Esophagus squamous epithelium (tissue), 4 donors: ENCODE results near the gene HNRNPD.
"Not testable (repeated sequence)": the region's sequence is repeated elsewhere in the genome, so short reads cannot be mapped to it uniquely, and the experiment has no call there.

ENCODE experiments used
- POLR2A ChIP-seq, 4 donors: fragments of 450-650 bp; IDR thresholded peaks; one replicate each; pipeline ENCODE4 v1.6.1; 2017; ENCODE audit warnings: antibody characterized with exemption in 4 of 4, mild to moderate bottlenecking in 4 of 4, moderate library complexity in 3 of 4
- TF ChIP-seq, protein P1 (sequence below), 6 experiments: fragments of 450-650 bp in 4 of 6; fragments of 200-600 bp in 2 of 6; sonication (generic) in 2 of 6; IDR thresholded peaks; one replicate each; pipeline ENCODE4 v1.5.1; 2016 to 2019; ENCODE audit warnings: antibody characterized with exemption in 6 of 6, mild to moderate bottlenecking in 4 of 6, moderate library complexity in 4 of 6

GRCh38 chr4:82386312-82386711 lies 12.5 kb upstream of the HNRNPD start:
- TF ChIP-seq, protein P1, sequence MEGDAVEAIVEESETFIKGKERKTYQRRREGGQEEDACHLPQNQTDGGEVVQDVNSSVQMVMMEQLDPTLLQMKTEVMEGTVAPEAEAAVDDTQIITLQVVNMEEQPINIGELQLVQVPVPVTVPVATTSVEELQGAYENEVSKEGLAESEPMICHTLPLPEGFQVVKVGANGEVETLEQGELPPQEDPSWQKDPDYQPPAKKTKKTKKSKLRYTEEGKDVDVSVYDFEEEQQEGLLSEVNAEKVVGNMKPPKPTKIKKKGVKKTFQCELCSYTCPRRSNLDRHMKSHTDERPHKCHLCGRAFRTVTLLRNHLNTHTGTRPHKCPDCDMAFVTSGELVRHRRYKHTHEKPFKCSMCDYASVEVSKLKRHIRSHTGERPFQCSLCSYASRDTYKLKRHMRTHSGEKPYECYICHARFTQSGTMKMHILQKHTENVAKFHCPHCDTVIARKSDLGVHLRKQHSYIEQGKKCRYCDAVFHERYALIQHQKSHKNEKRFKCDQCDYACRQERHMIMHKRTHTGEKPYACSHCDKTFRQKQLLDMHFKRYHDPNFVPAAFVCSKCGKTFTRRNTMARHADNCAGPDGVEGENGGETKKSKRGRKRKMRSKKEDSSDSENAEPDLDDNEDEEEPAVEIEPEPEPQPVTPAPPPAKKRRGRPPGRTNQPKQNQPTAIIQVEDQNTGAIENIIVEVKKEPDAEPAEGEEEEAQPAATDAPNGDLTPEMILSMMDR (IDR thresholded peaks at IDR 0.05): not testable (repeated sequence)
- TF ChIP-seq POLR2A (IDR thresholded peaks at IDR 0.05): not testable (repeated sequence)
